Prostate gland (tissue), 2 donors: ENCODE measurements around the gene ZSWIM6.

ENCODE experiments used
- CTCF ChIP-seq, 4 experiments: fragments of 200-600 bp in 2 of 4; fragments of 450-650 bp in 2 of 4; sonication (generic) in 2 of 4; IDR thresholded peaks; 1 replicate in 3 of 4; 2 replicates in 1 of 4; pipeline ENCODE4 v1.5.1; 2016 to 2019; ENCODE audit warnings: antibody characterized with exemption in 4 of 4, mild to moderate bottlenecking in 2 of 4, moderate library complexity in 2 of 4
- POLR2AphosphoS5 ChIP-seq: sonication (generic); formaldehyde crosslinking; IDR thresholded peaks from one replicate; pipeline ENCODE4 v1.6.1; 2017; ENCODE audit warnings: antibody characterized with exemption

GRCh38 chr5:61397238-61397637 lies 65.2 kb downstream of the ZSWIM6 start:
- TF ChIP-seq POLR2AphosphoS5: no peak
- no peak for TF ChIP-seq CTCF (IDR thresholded peaks at IDR 0.05)
